ENCODE data around the gene NDST3.

The NDST3 gene

GRCh38 chr4:118034053-118034785 is at the start of gene NDST3:
NDST3 (plus strand) TSS chr4:118034486; CDS start chr4:118053911, 19,425 bp downstream.
- peak; percentile 20 for DNase-seq (ENCODE audit: low spot score)

- DNase-seq (ENCODE audit: low spot score) = no peak
Observed at GRCh38 chr4:117986321-117986720, 48.0 kb upstream of the NDST3 start.

GRCh38 chr4:117987464-117987863 is 46.8 kb upstream of the NDST3 start:
- no peak for DNase-seq (ENCODE audit: low spot score)

DNA sequence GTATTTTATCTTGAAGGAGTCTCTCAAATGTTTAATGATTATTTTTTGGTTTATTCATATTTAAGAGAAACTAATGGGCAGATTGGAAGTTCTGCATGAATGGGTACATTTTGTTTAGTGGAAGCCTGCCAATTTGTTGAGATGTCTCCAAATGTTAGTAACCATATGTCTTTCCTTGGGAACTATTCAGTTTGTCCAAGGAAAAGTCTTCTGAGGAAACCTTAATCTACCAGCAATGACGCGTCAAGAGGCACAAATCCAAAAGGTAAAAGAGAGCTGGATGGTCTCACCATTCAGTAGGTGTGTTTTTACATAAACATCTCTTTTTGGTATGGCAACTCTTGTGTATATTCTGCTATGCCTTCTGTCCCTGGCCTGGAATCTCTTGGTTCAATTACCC is 37.4 kb upstream of the NDST3 start:
- DNase-seq (ENCODE audit: low spot score) = no peak

DNA sequence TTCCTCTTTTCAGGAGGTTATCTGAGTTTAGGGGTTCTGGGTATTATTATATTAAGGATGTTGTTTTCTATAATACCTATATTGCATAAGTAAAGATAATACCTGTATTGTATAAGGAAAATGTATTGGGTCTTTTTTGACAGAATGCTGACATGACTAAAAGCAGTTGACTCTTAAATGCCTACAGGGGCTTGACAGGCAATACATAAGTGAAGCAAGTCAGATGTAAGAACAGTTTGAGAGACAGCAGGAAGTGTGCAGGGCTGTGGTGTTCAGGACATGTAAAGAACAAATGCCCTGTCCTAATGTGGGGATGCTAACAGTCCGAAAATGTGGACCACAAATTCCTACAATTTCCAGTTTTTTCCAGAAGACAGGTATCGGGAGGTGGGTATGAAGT is 30.2 kb upstream of the NDST3 start:
- DNase-seq (ENCODE audit: low spot score) = no peak

DNA sequence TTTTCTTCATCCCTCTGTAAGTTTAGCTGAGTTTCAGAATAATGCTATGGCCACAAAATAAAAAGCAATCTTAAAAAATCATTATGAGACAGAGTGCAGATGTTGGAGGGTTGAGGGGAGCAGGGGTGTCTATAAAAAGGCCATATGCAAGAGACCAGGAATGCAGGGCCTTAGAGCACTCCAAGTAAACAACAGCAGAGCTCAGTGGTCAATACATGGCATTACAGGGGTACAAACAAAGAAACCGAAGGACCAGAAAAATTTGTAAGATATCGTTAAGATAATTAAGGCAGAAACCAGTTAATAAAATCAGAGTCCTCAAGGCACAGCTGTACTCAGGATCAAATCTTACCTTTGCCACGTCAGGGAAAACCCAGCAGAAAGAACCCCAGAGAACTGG is 28.4 kb upstream of the NDST3 start:
- DNase-seq (ENCODE audit: low spot score) = no peak

- no peak for DNase-seq (ENCODE audit: low spot score)
Observed at GRCh38 chr4:118012142-118012541, 22.1 kb upstream of the NDST3 start.

DNA sequence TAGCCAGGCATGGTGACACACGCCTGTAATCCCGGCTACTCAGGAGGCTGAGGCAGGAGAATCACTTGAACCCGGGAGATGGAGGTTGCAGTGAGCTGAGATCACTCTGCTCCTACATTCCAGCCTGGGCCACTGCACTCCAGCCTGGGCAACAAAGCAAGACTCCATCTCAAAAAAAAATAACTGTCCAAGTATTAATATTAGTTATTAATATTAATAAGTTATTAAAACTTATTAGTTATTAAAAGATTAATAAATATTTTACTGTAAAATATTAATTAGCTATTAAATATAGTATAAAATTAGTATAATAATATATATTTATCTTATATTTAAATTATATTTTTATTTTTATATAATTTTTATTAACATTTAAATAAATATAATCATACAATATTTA is 19.5 kb upstream of the NDST3 start:
- no peak for DNase-seq (ENCODE audit: low spot score)

DNA sequence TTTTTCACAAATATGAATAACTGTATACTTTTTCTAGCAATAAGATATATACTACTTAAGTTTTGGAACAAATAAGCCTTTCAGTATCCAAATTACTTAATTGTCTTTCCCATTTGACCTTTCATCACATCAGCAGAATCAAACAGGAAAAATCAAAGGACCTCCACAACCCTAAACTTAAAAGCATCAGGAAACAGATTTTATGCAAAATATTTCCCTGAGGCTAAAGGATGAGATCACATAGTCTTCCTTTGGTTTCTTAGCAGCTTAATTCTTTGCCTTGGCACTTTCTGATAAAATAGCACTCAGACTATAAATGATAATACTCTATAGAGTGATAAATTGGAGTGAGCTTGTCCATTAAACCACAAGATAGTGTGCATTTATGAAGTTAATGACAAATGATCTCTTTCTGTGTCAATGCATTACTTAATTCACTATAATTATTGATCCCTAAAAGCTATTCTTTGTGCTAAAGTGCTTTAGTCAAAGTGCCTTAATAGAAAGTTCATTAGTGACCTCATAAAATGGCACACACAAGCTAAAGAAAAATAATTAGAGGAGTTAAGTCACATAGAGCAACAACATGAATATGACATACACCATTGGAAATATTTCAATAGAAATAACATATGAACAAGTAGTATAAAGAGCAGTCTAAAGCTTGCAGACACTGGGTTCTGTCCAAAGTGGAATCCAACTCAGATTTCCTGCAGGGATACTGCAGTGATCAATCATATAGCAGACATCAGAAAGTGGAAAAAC is 15.7 kb upstream of the NDST3 start:
- no peak for DNase-seq (ENCODE audit: low spot score)

DNA sequence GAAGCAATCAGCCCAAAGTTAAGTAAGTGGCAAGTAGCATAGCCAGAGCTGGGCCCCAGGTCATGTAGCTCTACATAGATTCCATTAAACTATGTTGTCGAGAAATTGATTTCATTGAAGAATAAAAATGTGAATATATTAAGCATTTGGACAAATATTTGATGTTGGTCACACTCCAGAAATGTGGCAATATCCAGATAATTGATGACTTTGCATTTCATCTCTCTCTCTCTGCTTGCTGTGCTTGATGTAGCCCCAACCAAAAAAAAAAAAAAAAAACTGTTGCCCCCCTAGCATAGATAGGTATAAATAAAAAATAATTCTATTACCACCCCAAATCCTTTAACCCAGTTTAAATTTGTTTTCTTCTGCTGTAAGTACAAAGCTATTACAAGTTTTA is 7.5 kb upstream of the NDST3 start:
- DNase-seq (ENCODE audit: low spot score) = no peak

GRCh38 chr4:118029224-118029623 is 5.1 kb upstream of the NDST3 start:
- DNase-seq (ENCODE audit: low spot score) = no peak

DNA sequence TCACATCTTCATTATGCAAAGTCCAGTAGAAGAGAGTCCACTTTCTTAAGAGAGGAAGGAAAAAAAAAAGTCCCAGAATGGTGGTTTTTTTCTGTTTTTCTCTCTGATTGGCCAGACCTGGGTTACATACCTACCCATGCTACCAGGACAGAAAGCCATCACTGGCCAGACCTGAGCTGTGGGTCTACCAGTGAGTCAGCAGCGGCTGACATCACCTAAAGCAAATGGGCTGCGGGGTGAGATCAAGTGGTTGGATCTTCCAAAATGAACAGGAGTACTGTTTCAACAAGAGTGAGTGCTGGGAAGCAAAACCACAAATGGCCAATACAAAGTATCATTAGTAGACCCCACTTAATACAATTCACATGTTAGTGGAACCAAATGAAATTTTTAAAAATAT is 1.6 kb upstream of the NDST3 start:
- DNase-seq (ENCODE audit: low spot score) = peak; percentile 2

GRCh38 chr4:118033148-118034052 is 886 bp upstream of the NDST3 start:
- DNase-seq (ENCODE audit: low spot score) = peak; percentile 19

- no peak for DNase-seq (ENCODE audit: low spot score)
Observed at GRCh38 chr4:118035309-118035708, 1.0 kb downstream of the NDST3 start.

- no peak for DNase-seq (ENCODE audit: low spot score)
Observed at GRCh38 chr4:118036336-118036735, 2.0 kb downstream of the NDST3 start.

DNA sequence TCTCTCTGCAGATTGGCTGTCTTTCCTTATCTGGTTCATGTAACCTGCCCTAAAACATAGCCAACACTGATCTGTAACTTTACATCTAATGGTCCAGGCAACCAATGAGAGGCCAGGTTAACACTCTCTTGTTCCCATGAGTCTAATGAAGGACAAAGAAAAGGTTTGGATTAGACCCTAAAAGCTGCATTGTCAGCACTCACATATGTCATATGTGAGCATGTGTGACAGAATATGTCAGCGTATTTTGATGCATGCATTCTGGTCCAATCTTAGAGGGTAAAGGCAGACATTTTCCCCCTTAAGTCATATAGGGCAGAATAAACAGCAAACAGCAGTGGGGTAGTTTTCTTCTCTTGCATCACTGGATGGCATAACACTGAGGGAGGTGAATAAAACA is 3.7 kb downstream of the NDST3 start:
- no peak for DNase-seq (ENCODE audit: low spot score)

DNA sequence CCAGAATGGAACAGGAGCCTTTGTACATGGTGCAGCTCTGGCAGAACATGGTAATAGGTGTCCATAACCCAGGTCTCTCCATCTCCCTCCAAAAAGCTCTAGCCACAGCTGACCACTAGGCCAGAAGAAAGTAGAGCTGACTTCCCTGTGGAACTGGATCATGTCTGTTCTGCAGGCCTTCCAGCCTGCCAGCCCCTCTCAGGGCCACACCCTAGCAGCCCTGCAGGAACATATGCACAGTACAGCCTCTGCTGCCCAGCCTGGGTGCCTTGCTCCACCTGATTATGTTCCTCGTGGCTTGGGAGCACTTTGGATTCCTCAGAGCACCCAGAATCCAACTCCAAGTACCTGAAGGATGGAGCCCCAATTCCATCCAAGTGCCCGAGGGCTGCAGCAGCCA is 12.0 kb downstream of the NDST3 start:
- DNase-seq (ENCODE audit: low spot score) = no peak

DNA sequence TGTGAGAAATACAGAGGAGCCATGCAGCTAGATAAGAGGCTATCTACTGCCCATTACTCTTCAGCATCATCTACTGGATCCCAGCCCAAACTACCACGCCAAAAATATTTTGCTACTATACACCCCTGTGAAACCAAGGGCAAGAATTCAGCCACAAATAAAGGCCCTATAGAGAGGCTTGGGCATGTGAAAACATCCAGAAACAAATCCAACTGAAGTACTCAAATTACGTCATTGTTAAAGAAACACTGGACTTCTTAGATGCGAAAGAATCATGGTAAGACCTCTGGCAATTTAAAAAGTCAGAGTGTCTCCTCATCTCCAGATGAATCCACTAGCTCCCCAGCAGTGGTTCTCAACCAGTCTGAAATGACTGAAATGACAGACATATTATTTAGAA is 12.8 kb downstream of the NDST3 start:
- DNase-seq (ENCODE audit: low spot score) = no peak

GRCh38 chr4:118058955-118059354 is 24.7 kb downstream of the NDST3 start:
- DNase-seq (ENCODE audit: low spot score) = no peak

- DNase-seq (ENCODE audit: low spot score) = no peak
Observed at GRCh38 chr4:118059397-118059796, 25.1 kb downstream of the NDST3 start.

DNA sequence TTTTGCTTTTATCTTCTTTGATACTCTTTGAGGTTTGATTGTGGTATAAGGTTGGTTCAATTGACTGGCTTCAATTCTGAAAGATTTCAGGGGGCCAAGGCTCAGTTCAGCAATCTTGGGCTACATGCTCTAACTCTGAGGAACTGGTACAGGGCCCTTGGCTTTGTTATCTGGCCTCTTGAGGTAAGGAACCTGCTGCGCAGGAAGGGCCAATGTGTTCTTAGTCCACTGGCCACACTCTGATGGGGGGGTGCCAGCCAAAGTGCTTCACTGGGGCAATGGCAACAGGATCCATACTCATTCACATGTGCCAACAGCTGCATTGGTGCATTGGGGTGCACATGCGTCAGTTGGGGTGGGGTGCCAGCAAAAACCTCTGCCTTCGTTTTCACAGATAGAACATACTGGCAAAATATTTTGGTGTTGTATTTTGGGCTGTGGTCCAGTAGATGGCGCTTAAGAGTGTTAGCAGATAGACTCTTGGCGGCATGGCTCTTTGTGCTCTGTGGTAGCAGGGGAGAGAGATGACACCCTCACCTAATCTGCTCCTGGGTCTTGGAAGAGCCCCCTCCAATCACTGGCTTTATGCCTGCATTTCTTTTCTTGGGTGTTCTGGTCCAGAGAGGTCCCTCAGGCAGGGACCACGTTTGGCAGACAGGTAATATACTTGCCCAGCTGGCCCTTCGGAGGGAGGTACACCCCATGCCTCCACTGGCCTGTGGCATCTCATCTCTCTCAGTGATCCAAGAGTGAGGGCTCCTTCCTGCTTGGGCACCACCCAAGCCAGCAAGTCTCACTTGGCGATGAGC is 42.9 kb downstream of the NDST3 start:
- no peak for DNase-seq (ENCODE audit: low spot score)

- no peak for DNase-seq (ENCODE audit: low spot score)
Observed at GRCh38 chr4:118077767-118078105, 43.5 kb downstream of the NDST3 start.

Measured in HuH-7.5 (cell line).